Measurements from ENCODE around the gene MT1A.

Gene MT1A

DNA sequence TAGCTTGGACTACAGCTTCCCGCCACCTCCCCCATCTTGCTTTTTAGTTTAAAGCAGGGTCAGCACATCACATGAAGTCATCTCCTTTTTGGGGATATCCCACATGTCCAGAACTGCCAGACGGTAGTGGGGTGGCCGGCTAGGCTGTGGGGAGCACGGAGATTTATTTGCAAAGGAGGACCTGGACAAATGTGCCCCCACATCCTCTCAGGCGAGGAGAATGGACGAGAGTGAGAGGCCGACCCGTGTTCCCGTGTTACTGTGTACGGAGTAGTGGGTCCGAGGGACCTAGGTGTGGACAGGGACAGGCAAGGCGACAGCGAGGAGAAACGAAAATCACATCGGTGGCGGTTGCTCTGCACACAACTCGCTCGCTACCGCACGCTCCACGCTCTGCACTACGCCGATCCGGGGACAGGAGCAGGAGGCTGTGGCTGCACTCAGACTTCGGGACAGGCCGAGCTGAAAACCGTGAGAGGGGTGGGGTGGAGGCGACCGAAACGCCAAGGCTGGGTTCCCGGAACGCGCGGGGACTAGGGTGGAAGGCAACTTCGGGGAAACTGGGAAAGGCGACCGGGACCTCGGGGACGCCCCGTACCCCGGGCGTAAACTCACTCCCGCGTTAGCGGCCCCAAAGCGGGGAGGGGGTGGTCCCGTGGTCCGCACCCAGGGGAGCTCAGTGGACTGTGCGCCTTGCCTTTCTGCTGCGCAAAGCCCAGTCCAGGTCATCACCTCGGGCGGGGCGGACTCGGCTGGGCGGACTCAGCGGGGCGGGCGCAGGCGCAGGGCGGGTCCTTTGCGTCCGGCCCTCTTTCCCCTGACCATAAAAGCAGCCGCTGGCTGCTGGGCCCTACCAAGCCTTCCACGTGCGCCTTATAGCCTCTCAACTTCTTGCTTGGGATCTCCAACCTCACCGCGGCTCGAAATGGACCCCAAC, at the start of gene MT1A:
Gene MT1A (plus strand): TSS at position 853 of the 937 bp plus-strand sequence. CDS start 73 bp downstream, at position 926.
- DNase-seq, result no peak

DNA sequence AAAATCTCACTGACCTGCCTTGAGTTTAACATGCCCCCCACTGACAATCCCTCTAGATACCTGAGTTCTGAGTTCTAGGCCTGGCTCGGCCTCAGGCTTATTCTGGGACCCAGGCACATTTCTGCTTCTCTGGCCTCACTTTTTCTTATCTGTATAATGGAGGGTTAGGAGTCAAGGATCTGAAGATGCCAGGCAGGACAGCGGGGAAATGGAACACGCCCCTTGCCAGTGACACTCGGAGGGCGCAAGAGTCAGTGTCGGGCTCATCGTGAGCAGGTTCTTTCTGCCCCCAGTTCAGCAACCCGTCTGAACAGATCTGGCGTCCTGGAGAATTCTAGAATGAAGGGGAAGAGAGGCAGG, 49.7 kb upstream of the MT1A start:
- no peak for DNase-seq

DNA sequence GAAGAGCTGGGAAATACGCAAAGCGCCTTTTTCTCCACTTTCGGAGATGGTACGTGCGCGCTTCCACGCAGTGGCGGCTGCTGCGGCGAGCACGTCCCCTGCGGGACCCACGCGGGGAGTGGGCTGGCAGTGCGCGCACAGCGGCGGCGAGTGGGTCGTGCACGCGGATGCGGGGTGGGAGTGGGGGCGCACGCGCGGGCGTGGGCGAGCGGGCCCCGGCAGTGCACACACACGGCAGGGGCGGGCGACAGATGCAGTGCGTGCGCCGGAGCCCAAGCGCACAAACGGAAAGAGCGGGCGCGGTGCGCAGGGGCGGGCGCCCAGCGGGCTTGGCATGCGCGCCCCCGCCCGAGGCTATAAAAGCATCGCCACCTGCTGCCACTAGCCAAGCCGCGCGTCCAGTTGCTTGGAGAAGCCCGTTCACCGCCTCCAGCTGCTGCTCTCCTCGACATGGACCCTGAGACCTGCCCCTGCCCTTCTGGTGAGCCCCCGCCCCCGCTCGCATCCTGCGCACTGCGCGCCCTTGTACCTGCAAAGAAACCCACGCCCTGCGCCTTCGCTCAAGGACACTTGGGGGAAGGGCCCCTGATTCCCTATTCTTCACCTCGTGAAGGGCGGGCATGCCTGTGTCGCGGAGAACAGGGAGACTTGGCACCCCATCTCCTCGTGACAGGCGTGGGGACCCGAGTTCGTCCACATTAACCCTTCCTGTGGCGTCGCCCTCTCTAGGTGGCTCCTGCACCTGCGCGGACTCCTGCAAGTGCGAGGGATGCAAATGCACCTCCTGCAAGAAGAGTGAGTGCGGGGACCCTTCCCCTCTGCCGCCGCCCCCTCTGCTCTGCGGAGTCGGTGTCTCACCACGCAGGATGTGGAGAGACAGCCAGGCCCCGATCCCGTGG, 49.1 kb upstream of the MT1A start, which contains the start of gene MT3:
Gene MT3 (plus strand): TSS at position 388 of the 899 bp plus-strand sequence. CDS start 63 bp downstream, at position 451.
- DNase-seq, result no peak

DNA sequence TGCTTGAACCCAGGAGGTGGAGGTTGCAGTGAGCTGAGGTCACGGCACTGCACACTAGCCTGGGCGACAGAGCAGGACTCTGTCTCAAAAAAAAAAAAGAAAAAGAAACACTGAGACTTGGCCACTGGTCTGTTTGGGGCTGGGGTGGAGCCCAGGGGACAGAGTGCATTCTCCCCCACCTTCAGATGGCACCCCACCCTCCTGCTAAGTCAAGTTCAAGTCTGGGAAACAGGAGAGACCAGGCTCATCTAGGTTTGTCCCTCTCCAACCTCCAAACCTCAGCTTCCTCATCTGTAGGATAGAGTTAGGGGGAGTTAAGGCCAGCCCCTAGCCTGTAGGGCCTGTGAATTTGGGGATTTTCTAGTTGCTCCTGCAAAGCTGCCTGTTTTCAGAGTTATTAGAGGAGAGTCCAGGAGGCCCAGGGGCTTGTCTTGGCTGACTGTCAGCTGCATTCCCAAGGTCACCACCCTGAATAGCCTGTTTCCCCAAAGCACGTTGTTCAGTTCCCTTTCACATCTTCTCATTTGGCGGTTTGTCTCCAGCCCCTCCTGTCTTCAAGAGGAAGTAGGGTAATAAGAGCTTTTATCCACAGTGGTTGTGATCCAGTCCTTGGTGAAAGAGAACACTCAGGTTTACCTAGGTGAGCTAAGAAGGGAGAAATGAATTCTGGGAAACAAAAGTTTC, 46.9 kb upstream of the MT1A start:
- DNase-seq, result no peak

DNA sequence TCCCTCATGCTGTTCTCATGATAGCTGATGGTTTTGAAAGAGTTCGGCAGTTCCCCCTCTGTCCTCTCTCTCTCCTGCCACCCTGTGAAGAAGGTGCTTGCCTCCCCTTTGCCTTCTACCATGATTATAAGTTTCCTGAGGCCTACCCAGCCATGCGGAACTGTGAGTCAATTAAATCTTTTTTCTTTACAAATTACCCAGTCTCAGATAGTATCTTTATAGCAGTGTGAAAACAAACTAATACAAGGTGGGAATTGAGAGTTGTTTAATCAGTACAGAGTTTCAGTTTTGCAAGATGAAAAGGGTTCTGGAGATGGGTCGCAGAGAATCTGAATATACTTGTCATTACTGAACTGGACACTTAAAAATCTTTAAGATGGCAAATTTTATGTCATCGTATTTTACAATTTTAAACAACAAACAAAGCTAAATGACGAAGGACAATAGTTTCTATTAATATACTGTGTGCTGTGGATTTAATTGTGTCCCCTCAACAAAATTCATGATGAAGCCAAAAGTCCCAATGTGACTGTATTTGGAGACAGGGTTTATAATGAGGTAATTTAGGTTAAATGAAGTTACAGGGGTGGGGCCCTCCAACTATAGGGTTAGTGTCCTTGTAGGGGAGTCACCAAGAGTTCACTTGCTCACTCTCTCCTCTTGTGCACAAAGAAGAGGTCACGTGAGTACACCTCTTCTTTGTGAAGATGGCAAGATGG, 44.7 kb upstream of the MT1A start:
- DNase-seq, result no peak

DNA sequence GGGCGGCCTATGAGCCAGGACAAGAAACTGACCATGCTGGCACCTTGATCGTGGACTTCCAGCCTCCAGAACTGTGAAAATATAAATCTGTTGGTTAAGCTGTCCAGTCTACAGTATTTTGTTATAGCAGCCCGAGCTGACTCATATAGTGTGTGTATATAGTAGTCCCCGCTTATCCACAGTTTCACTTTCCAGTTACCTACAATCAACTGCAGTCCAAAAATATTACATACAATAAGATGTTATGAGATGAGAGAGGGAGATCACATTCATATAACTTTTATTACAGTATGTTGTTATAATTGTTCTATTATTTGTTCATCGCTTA, 44.2 kb upstream of the MT1A start:
- DNase-seq, result no peak

DNA sequence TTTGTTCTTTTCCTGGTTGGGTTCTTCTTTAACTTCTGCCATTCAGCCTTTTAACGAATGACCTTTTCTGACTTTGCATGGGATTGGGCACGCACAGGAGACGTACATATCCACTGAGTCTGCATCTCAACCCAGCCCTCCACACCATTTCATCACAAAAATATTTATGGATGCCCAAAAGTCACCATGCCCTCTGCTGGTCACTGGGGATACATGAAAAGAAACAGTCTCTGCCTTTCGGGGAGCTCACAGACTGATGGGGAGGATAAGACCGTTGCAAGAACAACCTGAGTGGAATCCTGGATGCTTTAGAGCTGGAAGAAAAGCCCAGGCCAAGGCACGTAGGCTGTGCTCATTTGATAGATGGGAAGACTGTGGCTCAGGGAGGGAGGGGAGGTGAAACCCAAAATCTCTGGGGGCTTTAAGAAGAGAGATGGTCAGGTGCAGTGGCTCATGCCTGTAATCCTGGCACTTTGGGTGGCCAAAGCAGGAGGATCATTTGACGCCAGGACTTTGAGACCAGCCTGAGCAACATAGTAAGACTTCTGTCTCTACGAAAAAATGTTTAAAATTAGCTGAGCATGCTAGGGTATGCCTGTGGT, 38.0 kb upstream of the MT1A start:
- DNase-seq, result peak; percentile 70

DNA sequence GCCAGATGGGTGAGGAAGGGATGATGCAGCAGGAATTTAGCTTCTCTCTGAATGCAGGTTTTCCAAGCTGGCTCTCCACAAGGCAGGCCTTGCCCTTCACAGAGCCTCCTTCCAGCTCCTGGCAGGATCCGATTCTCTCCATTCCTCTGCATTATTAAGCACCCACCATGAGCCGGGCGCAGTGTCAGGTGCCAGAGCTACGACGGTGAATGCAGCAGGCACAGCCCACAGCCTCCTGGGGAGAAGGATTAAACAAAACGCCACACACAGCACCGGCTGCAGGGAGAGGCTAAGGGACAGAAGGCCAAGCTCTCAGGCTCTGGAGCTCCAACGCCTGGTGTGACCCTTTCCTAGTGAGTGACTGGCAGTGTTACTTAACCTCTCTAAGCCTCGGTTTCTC, 37.1 kb upstream of the MT1A start:
- no peak for DNase-seq

DNA sequence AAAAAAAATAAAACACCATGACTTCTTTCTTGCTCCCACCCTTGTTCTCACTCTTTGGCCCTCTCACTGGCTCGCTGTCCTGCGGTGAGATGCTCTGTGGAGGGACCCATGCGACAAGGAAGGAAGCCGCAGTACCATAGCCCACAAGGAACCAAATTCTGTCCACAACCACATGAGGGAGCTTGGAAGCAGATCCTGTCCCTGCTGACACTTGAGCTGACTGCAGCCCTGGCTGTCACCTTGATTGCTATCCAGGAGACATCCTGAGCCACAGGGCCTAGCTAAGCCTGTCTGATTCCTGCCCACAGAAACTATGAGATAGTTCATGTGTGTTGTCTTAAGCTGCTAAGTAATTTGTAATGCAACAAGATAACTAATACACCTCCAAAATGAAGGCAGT, 34.9 kb upstream of the MT1A start:
- peak; percentile 54 for DNase-seq

DNA sequence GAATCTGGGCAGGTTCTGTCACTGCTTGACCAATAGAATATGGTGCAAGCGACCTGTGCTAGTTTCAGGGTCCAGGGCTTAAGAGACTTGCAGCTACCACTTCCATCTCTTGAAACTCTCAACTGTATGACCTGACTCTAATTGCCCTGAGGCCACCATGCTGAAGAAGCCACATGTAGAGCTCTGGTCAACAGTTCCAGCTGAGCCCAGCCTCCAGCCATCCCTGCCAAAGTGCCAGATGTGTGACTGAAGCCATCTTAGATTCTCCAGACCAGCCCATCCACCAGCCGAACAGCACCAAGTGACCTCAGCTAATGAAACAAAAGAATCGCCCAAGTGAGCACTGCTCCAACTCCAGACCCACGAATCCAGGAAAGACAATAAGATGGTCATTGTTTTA, 33.5 kb upstream of the MT1A start:
- DNase-seq, result no peak

DNA sequence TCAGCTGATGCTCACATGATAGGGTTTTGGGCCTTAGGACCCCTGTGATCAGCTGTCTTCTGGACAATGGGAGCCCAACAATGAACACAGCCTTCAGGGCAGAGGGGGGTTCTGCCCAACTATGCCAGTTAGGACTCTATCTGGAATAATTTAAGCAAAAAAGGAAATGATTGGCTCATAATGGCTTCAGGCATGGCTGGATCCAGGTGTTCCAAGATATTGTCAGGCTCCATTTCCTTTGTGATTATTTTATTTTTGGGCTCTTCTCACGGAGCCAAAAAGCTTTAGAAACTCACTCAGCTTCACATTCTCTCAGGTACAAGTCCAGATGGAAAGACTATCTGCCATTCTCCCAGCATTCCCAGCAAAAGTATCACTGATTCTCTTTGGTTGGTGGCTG, 33.0 kb upstream of the MT1A start:
- DNase-seq, result no peak

DNA sequence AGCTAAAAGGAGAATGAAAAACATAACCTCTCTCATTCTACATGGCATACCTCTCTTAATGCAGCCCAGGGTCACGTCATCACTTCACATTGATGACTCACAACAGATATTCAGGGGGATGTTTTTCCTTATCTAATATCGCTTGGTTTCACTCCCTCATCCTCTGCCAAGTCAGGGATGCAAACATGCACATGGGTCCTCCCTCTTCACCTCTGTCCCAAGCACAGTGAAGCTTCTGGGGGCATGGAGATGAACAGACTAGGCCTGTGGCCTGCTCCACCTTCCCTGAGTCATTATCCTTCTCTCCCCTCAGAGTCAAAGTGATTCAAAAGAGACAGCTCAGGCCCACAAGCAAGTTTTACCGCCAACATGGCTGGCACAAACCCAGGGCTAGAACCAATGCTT, 32.4 kb upstream of the MT1A start:
- no peak for DNase-seq

DNA sequence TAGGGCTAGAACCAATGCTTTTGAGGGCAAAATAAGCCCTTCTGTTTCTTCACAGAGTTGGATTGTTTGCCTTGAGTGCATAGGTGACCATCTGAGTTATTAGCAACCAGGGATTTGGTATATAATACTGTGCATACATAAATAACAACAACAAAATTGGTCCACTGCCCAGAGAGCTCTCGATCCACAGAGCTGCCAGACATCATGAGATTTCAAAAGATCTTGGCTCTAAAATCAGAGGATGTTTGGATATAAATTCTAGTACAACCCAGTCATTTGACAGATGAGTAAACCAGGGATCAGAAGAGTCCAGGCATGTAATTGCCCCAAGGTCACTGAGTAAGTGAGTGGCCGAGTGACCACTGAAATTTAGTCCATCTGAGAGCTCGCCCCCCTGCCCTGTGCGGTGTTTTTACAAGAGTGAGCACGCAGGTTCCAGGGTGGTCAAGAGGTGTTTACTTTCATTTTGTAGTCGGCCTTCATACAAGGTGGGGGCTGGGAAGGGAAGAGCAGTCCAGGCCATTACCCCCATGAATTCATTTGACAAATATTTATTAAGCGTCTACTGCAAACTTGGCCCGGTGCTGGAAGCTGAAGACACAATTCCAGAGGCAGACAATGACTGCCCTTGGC, 31.9 kb upstream of the MT1A start:
- no peak for DNase-seq

DNA sequence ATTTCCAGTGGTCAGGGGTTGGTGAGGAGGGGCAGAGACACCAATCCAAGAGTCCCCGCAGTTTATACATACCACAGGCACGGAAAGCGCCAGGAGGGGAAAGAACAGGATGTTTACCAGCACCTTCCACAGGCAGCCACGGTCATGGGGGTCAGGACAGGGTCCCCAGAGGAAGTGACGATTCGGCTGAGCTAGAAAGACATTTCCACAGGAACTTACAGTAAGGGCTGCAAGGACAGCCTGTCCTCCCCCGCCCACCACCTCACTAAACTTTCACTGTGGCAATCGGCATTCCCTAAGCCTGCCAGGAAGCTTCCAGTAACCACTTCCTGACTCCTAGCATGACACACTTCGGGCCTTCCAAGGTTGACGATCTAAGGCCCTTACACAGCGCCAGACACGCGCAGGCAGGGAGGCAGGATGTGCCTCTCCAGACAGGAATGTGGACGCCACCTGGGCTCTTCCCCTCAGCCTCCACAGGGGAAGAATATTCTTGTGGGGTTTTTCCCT, 31.3 kb upstream of the MT1A start:
- DNase-seq, result no peak

DNA sequence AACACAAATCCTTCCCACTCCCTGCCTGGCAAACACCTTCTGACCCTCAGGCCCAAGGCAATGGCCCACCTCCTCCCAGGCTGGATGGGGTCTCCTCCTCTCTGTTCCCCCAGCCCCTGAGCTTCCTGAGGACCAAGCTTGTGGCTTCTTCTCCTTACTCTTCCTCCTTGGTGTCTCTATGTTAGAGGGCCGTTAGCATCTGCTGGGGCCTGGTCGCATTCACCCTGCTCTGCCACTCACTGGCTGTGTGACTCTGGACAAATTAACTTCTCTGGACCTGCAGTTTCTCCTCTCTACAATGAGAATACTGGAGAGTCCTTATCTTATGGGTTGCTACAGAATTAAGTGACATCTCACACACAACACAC, 30.8 kb upstream of the MT1A start:
- DNase-seq, result peak; percentile 4

DNA sequence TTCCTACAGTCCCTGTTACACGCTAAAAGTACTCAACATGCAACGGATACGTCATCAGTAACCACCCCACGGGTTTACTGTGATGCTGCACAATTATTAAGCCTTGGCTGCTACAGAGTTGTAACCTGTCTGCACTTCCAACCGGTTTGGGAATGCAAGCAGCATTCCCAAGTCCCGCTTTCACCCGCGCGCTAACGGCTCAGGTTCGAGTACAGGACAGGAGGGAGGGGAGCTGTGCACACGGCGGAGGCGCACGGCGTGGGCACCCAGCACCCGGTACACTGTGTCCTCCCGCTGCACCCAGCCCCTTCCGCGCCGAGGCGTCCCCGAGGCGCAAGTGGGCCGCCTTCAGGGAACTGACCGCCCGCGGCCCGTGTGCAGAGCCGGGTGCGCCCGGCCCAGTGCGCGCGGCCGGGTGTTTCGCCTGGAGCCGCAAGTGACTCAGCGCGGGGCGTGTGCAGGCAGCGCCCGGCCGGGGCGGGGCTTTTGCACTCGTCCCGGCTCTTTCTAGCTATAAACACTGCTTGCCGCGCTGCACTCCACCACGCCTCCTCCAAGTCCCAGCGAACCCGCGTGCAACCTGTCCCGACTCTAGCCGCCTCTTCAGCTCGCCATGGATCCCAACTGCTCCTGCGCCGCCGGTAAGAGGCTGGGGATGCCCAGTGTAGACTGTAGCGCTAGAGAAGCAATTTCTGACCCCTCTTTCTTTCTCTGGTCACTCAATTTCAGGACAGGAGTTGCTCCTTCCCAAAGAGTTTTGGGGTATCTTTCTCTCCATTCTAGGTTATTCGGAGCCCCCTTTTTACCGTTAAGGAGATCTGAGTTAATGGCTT, 30.2 kb upstream of the MT1A start, which contains the start of gene MT2A:
Gene MT2A (plus strand): TSS at position 542 of the 833 bp plus-strand sequence. CDS start 72 bp downstream, at position 614.
- DNase-seq, result peak; percentile 92

DNA sequence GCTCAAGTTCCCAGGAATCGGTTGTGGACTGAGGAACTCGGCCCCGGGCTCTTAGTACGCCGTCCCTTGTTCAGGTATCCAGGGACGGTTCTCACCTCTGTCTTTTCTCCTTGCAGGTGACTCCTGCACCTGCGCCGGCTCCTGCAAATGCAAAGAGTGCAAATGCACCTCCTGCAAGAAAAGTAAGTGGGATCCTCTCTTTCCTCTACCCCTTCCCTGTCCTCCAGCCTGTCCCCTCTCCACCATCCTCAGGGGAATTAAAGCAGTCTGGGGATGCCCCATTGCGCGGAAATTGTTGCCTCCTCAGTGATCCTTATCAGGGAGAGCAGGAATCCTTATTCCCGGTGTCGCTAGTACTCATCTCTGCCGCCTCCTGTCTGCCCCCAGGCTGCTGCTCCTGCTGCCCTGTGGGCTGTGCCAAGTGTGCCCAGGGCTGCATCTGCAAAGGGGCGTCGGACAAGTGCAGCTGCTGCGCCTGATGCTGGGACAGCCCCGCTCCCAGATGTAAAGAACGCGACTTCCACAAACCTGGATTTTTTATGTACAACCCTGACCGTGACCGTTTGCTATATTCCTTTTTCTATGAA, 29.5 kb upstream of the MT1A start:
- no peak for DNase-seq

DNA sequence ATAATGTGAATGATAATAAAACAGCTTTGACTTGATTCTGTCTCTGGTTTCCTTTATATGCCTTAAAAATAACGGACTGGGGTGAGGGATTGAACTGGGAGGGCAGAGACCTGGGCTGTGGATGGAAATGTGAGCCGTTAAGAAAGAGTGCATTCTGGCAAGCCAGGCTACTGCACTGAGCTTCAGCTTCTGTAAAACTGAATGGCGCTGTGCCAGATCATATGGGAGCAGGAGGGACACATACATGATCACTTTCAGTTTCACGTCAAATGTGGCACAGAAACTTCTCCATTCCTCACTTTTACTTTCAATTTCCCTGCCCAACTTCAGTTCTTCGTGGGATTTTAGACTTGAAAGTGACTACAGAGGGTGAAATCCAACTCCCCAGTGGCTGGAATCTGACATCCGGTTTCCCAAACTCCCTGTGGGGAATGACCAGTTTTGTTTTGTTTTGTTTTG, 29.0 kb upstream of the MT1A start:
- DNase-seq, result peak; percentile 87

DNA sequence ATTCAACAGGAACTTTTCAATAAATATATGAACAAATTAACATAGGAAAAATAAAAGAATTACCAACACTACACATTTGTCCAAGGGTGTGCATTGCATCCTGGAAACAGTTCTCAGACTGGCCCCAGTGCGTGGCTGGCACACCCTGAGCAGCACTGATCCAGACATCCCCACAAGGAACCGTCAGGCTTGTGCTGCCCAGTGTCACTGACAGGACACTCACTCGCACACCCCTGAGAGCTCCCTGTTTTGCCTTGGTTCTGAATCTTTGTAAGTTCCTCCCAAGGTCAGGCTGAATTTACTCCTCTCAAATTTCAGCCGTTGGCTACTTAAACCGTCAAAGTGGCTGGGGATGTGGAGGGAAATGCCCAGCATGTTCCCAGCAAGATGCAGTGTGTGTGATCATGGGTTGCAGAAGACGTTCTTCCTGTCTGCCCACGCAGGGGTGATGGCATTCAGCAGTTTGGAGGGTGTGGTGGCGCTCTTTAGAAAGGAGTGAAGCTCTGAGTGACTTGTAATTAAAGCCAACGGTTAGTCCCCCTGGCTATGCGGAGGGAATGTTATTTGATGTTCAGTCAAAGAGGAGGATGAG, 28.4 kb upstream of the MT1A start:
- DNase-seq, result peak; percentile 21
